Pons (tissue), 1 donor: Measurements from ENCODE around the gene MAP1LC3A.

Experiments used
- DNase-seq: peaks from one replicate; pipeline ENCODE4 v3.0.0-alpha.2; 2016; ENCODE audit warnings: low spot score

Gene MAP1LC3A

DNA sequence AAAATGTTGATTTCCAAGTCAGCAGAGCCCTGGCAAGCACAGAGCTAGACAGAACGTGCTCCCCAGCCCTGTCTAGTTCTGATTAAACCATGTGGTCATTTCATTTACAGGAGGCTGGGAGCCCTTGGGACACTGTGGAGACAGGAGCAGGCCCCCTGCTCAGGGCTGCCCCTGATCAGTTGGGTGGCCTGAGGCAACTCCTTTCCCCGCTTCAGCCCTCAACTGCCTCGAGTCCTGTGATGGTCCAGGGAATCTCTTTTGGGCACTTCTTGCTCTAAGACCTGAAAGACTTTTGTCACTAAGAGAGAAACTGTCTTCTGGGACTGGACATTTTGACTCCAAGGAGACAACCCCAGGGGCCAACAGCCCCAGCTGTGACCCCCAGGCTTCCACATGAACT, 28.8 kb upstream of the MAP1LC3A start:
- DNase-seq = peak; percentile 9

DNA sequence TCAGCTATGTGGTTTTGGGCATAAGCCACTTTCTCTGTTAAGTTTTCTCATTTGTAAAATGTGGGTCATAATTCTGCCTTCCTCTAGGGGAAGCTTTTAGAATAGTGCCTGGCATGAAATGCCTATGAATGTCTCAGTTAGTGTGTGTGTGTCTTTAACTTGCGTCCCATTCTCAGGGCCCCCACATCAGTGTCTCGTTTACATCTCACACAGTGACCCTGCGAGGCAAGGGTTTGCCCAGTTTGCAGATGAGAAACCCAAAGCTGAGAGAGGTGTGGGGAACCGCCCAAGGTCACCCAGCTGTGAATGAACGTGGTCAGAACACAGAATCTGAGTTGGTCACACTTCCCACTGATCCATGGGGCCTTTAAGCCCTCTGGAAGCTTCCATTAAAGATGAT, 28.2 kb upstream of the MAP1LC3A start:
- no peak for DNase-seq

DNA sequence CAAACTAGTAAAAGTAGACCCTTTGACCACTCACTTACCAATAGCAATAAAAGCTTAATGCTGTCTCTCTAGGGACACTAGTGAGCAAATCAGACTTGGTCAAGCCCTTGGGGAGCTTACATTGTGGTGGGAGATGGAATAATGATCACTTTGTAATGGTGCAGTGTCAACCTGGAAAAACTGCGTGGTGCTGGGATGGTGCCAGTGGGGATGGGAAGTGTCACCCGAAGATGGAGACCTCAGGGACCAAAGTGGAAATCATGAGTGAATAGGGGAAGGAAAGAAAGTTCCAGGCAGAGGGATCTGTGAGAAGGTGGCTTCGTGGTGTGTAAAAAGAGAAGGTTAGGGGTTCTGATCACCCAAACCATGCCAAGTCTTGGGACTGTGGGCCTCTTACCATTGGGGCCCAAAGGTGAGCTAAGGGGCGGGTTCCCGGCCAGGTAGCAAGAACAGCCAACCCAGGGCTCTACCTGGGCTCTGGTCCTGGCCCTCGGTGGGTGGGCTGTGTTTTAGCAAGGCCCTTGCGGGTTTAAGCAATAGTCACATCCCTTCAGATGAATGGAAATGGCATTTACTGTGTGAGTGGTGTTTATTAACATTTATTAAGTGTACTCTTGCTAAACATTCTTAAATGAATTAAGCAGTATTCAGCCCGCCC, 26.8 kb upstream of the MAP1LC3A start:
- DNase-seq = no peak

DNA sequence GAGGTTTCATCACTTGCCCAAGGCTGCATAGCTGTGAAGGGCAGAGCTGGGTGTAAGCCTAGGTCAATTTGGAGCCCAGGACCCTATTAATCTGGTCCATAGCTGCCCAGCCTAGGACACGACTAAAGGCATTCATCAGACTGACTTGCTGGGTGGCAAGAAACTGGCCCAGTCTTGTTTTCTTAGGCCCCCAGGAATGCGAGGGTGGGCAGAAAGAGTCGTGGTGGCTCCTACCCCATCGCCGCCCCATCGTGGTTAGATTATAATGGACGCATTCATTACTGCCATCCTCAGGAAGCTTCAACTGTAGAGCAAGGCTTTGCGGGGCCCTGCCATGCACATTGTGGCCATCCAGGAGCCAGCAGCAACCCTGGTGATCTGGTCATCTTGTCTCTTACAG, 26.2 kb upstream of the MAP1LC3A start:
- no peak for DNase-seq

DNA sequence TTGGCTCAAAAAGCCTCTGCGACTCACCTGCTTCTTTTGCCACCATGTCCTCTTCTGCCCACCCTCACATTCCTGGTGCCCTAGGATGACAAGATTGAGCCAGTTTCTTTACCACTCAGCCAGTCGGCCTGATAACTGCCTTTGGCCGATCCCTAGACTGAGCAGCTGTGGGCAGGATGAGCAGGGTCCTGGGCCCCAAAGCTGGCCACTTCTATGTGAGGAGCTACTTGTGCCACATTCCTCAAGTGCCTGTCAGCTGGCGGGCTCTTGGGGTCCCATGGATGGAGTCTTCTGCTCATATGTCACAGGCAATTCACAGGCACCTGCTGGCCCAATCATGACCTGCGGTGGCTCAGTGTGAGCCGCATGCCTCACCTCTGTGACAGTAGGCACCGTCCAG, 25.8 kb upstream of the MAP1LC3A start:
- DNase-seq = no peak

DNA sequence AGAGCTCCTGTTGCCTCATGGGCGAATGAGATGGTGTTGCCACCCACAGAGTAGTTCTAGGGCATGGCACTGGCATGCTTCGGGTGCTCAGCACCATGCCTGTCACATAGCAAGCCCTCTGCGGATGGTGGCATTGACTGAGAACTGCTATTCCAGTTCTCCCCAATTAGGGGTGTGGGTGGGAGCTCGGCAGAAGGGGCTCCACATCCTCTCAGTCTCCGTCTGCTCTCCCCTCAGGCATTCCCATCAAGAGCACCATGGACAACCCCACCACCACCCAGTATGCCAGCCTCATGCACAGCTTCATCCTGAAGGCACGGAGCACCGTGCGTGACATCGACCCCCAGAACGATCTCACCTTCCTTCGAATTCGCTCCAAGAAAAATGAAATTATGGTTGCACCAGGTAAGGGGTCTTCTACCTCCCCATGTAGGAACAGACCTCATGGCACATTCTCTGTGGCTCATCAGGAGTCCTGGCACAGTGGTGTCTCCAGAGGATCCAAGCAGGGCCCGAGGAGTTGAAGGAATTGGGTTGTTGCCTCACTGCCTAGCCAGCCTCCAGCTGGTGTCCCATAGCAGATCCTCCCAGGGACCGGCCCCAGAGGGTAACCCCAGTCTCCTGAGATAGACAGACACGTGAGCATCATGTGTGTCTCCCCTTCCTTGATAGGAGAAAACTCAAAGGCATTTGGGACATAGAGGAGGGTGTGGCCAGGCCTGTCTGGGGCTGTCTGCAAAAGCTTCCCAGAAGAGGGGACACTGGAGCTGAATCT, 23.9 kb upstream of the MAP1LC3A start:
- DNase-seq = no peak

DNA sequence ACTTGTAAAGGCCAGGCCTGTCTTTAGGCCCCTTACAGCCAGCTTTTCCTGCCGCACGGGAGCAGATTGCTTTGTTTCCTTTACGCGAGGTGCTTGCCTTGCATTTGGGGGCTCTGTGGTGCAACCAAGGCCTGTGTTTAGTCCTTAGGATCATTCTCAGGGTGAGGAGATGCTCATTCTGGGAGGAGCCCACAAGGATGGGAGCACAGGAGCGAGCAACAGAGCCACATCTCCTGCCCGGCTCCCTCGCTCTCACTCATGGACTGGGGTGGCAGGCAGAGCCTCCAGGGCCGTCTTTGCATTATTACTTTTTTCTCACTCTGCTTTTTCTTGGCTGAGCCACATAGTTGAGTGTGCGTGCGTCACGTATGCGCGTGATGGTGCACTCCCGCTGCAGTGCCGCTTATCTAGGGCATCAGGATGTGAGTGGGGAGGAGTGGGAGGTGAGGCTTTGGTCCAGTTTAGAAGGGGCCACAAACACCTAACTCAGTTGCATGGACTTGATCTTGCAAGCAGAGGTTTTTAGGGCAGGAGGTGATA, 23.1 kb upstream of the MAP1LC3A start:
- DNase-seq = no peak

DNA sequence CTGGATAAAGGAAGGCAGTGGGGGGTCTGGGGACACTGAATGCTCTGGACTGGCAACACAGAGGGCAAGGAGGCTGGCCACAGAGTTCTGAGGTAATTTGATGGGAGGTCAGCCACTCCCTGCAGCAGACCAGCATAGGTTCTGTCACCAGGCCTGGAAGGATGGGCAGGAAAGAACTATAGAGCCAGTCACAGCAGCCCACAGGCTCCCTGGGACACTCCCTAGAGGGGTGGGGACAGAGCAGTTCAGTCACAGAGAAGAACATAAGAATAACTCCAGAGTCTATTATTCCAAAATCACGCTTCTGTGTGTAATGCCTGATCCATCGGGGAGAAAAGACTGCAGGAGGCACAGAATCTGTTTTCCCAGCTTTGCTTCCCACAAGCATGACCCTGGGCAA, 22.7 kb upstream of the MAP1LC3A start:
- no peak for DNase-seq

DNA sequence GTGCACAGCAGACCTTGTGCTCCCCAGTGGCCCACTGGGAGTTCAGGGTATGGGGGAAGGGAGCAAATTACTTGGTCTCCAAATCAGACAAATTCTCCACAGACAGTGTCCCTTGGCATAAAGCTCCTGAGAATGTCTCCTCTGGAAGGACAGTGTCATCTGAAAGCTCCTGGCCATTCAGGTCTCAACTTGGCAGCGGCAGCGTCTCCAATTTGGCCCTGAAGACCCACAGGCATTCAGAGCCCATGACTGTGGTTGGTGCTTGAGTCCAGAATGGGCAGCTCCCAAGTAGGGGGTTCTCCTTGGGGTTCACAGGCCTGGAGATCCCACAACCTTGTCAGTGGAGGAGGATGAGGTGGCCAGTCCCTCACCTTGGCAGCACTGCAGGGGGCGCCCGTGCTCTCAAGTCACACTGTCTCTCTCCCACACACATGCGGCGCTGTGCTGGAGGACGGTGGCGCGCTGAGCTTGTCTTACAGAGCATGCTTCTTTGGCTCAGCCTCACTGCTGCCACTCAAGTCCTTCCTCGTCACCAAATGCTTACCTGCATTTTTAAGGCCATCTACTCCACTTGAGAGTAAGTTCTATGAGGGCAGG, 21.6 kb upstream of the MAP1LC3A start:
- no peak for DNase-seq

DNA sequence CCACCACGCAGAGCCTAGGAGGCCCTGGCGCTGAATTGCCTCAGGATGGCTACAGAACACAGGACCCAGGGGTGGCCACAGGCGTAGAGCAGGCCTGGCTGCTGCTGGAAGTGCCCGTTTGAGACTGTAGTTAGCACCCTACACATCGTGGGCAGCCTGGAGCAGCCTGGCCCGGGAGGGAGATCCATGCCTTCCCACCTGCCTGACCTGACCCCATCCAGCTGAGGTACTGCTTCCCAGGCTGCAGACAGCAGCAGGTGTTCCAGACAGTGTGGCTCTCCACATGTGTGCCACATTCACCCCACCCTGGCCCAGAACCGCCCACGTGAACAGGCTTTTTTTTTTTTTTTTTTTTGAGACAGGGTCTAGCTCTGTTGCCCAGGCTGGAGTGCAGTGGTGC, 20.9 kb upstream of the MAP1LC3A start:
- DNase-seq = no peak

DNA sequence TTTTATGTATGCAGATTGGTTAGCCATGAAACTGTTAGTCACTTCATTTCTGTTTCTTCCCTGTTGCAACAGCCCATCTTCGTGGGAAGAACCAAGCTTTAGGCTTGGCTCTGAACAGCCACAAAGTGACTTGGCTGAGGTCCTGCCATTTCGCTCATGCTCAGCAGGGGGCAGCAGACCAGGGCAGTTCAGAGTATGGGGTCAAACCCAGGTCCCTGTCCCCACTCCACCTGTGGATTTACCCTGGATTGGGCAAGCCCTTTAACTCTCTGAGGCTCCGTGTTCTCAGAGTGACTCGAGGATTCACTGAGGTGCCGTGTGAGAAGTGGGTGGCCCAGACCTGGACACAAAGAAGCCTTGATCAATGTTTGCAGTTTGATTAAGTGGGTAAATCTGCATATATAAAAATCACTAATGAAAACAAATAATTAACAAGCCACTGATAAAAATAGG, 19.8 kb upstream of the MAP1LC3A start:
- DNase-seq = no peak

DNA sequence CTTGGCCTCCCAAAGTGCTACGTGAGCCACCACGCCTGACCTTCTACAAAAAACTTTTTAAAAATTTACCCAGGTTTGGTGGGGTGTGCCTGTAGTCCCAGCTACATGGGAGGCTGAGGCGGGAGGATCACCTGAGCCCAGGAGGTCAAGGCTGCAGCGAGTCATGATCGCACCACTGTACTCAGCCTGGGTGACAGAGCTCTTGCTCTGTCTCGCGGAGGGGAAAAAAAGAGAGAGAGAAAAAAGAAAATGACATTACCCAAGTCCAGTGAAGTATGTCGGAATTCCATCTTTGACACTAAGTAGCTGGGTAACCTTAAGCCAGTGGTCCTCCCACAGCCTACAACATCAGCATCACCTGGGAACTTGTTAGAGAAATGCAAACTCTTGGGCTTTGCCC, 18.8 kb upstream of the MAP1LC3A start:
- DNase-seq = no peak

DNA sequence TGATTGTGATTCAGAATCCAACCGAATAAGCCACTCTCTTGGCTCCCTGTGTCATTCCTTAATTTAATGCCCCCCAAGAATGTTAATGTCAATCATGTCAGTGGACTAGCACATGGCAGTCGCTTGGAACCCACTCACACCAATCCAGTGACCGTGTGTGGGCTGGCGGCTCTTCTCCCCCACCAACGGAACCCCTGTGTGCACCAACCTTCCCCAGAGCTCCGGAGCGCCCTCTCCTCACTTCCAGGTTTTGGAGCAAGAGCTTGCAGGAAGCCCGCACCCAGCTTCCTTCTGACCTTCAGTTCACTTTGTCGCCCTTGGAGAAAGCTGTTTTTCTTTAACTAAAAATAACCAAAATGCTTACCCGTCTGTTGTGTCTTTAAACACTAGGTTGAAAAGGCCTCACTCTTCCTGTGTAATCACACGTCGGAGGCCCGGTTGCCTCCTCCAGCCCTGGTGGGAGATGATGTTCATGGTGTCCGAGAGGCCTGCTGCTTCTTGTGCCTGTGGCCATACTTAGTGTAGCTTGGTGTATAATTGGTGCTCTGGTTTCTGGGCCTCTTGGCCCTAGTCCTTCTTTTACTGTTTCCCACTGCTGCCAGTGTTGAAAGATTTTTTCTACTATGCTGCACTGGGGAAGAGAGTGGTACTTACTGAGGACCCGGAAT, 17.8 kb upstream of the MAP1LC3A start:
- no peak for DNase-seq

DNA sequence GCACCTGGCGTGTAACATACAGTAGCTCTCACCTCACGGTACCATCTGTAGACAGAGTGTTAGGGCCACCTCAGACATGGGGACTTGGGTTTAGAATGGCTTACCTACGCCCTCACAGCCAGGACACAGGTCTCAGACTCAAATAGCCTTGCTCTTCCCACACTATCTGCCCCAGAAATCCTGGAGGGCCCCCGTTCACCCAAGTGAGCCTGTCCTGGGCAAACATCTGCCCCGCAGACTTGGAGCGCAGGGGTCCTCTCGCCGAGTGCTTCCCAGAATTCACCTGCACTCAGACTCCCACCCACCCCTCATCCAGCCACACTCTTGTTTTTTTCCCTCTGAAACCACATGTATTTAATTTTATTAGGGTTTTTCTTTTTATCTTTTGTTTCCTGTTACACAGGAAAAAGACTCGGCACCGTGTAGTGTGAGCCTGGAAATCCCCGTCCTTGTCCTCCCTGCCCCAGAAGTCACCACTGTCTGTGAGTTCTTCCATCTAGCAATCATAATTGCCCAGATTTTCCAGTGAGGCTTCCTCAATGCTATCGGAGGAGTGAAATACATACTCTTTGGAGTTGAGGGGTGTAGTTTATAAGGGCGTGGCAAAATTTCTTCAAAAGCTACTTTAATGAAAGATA, 17.1 kb upstream of the MAP1LC3A start:
- DNase-seq = no peak

DNA sequence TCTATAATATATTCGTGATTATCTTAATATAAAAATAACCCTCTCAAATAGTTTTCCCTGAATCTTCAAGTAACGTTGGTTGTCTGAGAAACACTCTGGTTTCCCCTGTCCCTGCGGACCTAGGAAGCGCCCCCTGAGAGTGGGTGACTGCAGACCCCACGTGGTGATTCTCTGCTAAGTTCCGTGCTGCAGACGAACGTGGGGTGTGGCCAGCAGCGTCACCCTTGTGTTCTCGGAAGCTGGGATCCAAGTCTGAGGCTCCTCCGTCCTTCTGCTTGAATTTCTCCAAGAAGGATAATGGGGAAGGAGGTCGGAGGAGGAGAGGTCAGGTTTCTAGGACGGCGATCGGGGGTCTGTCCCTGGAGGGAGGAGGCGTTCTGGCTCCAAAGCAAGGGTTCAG, 16.6 kb upstream of the MAP1LC3A start:
- DNase-seq = no peak

DNA sequence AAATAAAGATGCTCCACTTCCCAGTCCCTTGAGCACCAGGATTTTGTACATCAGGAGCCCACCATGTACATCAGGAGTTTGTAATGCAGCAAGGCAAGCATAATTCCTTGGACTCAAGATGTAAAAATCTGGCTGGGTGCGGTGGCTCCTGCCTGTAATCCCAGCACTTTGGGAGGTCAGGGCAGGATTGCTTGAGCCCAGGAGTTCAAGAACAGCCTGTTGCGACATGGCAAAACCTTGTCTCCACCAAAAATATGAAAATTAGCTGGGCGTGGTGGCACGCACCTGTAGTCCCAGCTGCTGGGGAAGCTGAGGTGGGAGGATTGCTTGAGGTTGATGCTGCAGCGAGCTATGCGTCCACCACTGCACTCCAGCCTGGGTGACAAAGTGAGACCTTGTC, 16.1 kb upstream of the MAP1LC3A start:
- DNase-seq = no peak

DNA sequence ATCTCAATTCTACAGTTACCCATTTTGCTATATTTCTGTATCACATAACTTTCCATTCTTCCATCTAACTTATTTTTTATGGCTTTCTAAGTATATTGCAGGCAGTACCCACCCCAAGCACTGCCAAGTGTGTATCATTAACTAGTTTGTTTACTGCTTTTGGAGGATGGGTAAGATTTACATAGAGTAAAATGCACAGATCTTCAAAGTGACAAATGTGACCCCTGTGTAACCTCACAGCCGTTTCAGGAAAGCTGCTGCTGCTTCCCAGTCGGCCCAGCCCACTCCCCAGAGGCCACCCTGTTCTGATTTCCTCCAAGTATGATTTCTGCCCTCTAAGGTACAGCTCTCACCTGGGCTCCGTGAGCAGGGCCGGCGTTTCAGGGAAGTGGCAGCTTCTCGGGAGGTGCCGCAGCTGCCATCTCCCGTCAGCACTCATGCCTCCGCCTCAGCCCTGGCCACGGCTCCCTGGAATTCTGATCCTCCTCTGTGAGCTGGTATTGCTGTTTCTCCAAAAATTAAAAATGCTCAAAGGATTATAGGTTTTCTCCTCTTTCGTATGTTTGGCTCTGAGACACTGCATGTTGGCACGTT, 15.0 kb upstream of the MAP1LC3A start:
- no peak for DNase-seq

DNA sequence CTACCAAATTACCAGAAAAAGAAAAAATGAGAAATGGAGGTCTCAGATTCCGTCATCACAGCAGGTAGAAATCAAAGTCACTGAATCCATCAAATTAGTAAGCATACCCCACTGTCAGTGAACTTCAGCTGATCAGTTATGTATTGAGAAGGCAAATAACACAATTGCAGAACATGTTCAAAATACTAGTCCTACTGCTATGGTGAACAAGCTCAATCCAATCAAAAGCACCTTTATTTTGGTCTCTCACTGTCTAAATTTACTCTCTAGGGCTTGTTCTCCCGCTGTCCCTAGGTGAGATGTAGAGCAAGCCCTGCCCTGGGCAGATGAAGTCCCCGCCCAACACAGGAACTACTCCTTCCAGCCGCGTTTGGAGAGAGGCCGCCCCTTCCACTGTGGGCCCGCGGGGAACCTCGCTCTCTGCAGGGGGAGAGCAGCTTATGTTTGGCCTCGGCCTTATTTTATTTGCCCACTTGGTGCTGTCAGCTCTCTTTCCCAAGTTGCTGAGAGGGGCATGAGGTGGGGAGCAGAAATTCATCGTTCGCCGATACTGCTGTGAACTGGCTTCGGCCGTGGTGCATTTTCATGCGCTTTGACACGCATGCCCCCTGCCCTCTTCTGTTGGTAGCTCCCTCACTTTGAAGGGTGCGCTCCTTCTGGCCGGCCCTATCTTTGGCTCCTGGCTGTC, 14.3 kb upstream of the MAP1LC3A start:
- DNase-seq = no peak

DNA sequence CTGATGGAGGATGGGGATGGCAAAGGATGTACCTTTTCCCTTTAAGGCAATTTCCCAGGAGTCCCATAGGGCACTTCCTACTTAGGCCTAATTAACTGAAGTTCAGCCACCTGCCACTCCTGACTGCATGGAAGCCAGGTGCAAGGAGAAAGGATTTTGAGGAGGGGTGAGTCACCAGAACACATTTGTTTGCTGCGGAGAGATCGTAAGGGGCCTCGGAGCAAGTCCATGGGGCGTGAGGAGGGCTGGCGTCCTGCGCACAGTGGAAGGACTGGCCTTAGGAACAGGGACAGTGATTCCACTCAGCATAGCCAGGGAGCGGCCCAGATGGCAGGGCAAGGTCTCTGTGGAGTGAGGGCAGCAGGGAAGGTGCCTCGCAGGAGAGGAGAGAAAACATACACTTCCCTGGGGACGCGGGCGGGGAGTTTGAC, 11.8 kb upstream of the MAP1LC3A start:
- no peak for DNase-seq

DNA sequence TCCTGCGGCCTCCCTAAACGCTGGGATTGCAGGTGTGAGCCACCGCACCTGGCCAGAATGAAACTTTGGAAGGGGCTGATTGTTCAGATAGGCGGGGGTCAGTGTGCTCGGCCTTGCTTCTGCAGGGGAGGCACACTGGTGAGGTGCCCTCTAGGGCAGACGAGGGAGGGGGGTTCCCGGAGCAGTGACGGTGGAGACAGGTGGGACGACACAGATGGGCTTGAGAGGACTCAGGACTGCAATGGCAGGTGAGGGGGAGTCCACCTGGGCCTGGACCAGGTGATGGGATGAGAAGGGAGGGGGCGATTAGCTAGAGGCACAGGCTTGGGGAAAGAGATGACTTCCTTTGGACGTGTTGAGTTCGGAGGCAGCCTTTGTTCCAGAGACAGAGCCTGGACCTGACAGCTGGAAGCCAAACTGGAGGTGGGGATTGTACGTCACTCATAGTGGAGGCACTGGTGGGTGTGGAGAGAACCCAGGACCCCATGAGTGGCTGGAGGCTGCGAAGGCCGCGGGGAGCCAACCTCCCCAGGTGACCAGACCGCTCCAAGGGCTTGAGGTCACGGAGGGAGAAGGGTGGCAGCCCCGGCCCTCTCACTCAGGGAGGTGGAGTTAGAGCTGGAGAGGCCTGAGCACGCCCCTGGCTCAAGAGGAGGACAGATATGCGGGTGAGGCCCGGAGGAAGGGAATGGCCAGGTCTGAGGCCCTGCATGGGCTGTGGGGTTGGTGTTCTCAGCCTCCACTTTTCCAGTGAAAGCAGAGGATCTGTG, 10.5 kb upstream of the MAP1LC3A start:
- DNase-seq = no peak
